K562 (cell line): ENCODE results near the gene TARBP1. TPM values are rescaled to one million over a fixed set of nuclear protein-coding genes. Genes with fewer than 3 reads are reported as not detected.
A peak's percentile ranks its signal among the peaks of the same experiment; 100 is the strongest.

Experiments used
- CCAR2 ChIP-seq: fragments of 200-400 bp; formaldehyde crosslinking; IDR thresholded peaks from 2 replicates; pipeline ENCODE4 v1.6.1; 2017; ENCODE audit warnings: mild to moderate bottlenecking, low read depth, low read length
- DMBX1 ChIP-seq: fragments of 250-450 bp; sonication (Bioruptor Pico); IDR thresholded peaks from 2 replicates; pipeline ENCODE4 v1.8.0; 2022; ENCODE audit warnings: inconsistent platforms, mild to moderate bottlenecking, moderate library complexity, borderline replicate concordance
- ELF4 ChIP-seq: fragments of 450-650 bp; formaldehyde crosslinking; IDR thresholded peaks from 2 replicates; pipeline ENCODE4 v1.4.0; 2022; ENCODE audit warnings: missing genetic modification characterization
- FOSL1 ChIP-seq: fragments of 200-800 bp; sonication (Bioruptor generic); conservative IDR thresholded peaks from 2 replicates; pipeline ENCODE4 v1.6.1; 2016; ENCODE audit warnings: missing genetic modification characterization, missing compliant biosample characterization
- FOXJ2 ChIP-seq: fragments of 200-800 bp; sonication (Bioruptor generic); IDR thresholded peaks from 2 replicates; pipeline ENCODE4 v1.6.1; 2016; ENCODE audit warnings: missing genetic modification characterization, missing compliant biosample characterization
- FOXM1 ChIP-seq, 2 experiments: fragments of 450-650 bp in 1 of 2; sonication (generic) in 1 of 2; formaldehyde crosslinking in 1 of 2; IDR thresholded peaks; 2 replicates each; pipeline versions ENCODE4 v1.6.1 to v1.9.0; 2017 to 2022; ENCODE audit warnings: low read depth in 2 of 2, mild to moderate bottlenecking in 2 of 2, missing genetic modification reagents in 1 of 2, moderate library complexity in 1 of 2
- HOXB6 ChIP-seq: fragments of 250-450 bp; sonication (Bioruptor Pico); IDR thresholded peaks from 2 replicates; pipeline ENCODE4 v1.5.1; 2022; ENCODE audit warnings: mild to moderate bottlenecking, borderline replicate concordance
- HSF4 ChIP-seq: fragments of 250-450 bp; sonication (Bioruptor Pico); IDR thresholded peaks from 2 replicates; pipeline ENCODE4 v2.1.2; 2022; ENCODE audit warnings: mild to moderate bottlenecking, moderate library complexity, borderline replicate concordance
- MCM7 ChIP-seq, 2 experiments: fragments of 450-650 bp; IDR thresholded peaks; 2 replicates each; pipeline ENCODE4 v1.6.1; 2016 to 2018
- MYBL2 ChIP-seq, 2 experiments: fragments of 450-650 bp in 1 of 2; sonication (generic) in 1 of 2; formaldehyde crosslinking in 1 of 2; IDR thresholded peaks; 2 replicates each; pipeline versions ENCODE4 v1.6.1 to v1.8.1; 2017 to 2022; ENCODE audit warnings: borderline replicate concordance in 1 of 2, inconsistent platforms in 1 of 2, low read depth in 1 of 2, mild to moderate bottlenecking in 1 of 2, missing genetic modification reagents in 1 of 2, moderate library complexity in 1 of 2
- MYC ChIP-seq, 2 experiments: fragments of 250-450 bp in 1 of 2; sonication (Bioruptor Pico) in 1 of 2; IDR thresholded peaks; 2 replicates each; pipeline versions ENCODE4 v1.5.1 to v1.6.1; 2012 to 2021; ENCODE audit warnings: low read depth in 2 of 2, borderline replicate concordance in 1 of 2, improper control_type of control experiment in 1 of 2, low read length in 1 of 2, mild to moderate bottlenecking in 1 of 2, moderate library complexity in 1 of 2
- NCOA4 ChIP-seq: fragments of 450-650 bp; IDR thresholded peaks from 2 replicates; pipeline ENCODE4 v1.6.1; 2018; ENCODE audit warnings: mild to moderate bottlenecking; ENCODE audit not compliant: partially characterized antibody
- PHF21A ChIP-seq: fragments of 450-650 bp; IDR thresholded peaks from 2 replicates; pipeline ENCODE4 v1.6.1; 2017; ENCODE audit warnings: low read depth, borderline replicate concordance
- SMARCE1 ChIP-seq: fragments of 450-650 bp; IDR thresholded peaks from 2 replicates; pipeline ENCODE4 v1.7.1; 2016; ENCODE audit warnings: mild to moderate bottlenecking
- TAF9B ChIP-seq: fragments of 450-650 bp; IDR thresholded peaks from 2 replicates; pipeline ENCODE4 v1.6.1; 2018; ENCODE audit warnings: mild to moderate bottlenecking; ENCODE audit not compliant: partially characterized antibody
- TRIM24 ChIP-seq, 2 experiments: fragments of 450-650 bp; IDR thresholded peaks; 2 replicates each; pipeline ENCODE4 v1.6.1; 2016
- WHSC1 ChIP-seq: IDR thresholded peaks from one replicate; pipeline ENCODE4 v1.6.1; 2012; ENCODE audit warnings: low read length, control low read depth, inconsistent platforms
- ZFPM2 ChIP-seq: fragments of 250-450 bp; sonication (Bioruptor Pico); IDR thresholded peaks from 2 replicates; pipeline ENCODE4 v1.5.1; 2022; ENCODE audit warnings: mild to moderate bottlenecking
- ZNF175 ChIP-seq: fragments of 200-800 bp; sonication (Bioruptor generic); IDR thresholded peaks from 2 replicates; pipeline ENCODE4 v1.6.1; 2016; ENCODE audit warnings: low read depth, mild to moderate bottlenecking, missing genetic modification characterization, missing compliant biosample characterization
- ZNF263 ChIP-seq: sonication (generic); formaldehyde crosslinking; IDR thresholded peaks from 2 replicates; pipeline ENCODE4 v1.8.0; 2022; ENCODE audit warnings: mild to moderate bottlenecking, missing genetic modification reagents, borderline replicate concordance
- ZNF75A ChIP-seq: fragments of 450-650 bp; formaldehyde crosslinking; IDR thresholded peaks from 2 replicates; pipeline ENCODE4 v1.4.0; 2020; ENCODE audit warnings: mild to moderate bottlenecking
- polyA plus RNA-seq, 8 experiments: library from polyadenylated mRNA; depleted of rRNA in 4 of 8; stranded (reverse) in 5 of 8; unstranded in 3 of 8; fragments of >200 nt; fragmentation: Nextera tagmentation in 2 of 8; fragmentation: Illumina TruSeq in 1 of 8; extraction: Ambion mirVana in 2 of 8; extraction: Trizol in 1 of 8; gene quantifications; 2 replicates each; pipeline versions ENCODE4 v1.2.1 to v1.2.3, GENCODE V29; 2011 to 2014; ENCODE audit warnings: inconsistent platforms in 1 of 8, missing spikeins in 1 of 8
- total RNA-seq, 7 experiments: library from RNA; depleted of rRNA in 6 of 7; stranded (reverse); fragments of >200 nt in 6 of 7; fragmentation: Illumina TruSeq in 2 of 7; extraction: Trizol in 2 of 7; gene quantifications; 2 replicates each; pipeline versions ENCODE4 v1.2.1 to v1.2.3, GENCODE V29; 2011 to 2021; ENCODE audit warnings: low replicate concordance in 1 of 7
- TF ChIP-seq, protein P1 (sequence below): fragments of 250-450 bp; sonication (Bioruptor Pico); IDR thresholded peaks from 2 replicates; pipeline ENCODE4 v1.4.0; 2020
- TF ChIP-seq, protein P2 (sequence below): fragments of 250-450 bp; sonication (Bioruptor Pico); IDR thresholded peaks from 2 replicates; pipeline ENCODE4 v1.6.1; 2021; ENCODE audit warnings: mild to moderate bottlenecking

The TARBP1 gene
- total and polyA plus RNA-seq, 9 of the 15 experiments (the other 6 are each of a cell fraction or from before 2014, with no cell fraction given) = 8.8 to 48.0 (median 22.9) TPM

DNA sequence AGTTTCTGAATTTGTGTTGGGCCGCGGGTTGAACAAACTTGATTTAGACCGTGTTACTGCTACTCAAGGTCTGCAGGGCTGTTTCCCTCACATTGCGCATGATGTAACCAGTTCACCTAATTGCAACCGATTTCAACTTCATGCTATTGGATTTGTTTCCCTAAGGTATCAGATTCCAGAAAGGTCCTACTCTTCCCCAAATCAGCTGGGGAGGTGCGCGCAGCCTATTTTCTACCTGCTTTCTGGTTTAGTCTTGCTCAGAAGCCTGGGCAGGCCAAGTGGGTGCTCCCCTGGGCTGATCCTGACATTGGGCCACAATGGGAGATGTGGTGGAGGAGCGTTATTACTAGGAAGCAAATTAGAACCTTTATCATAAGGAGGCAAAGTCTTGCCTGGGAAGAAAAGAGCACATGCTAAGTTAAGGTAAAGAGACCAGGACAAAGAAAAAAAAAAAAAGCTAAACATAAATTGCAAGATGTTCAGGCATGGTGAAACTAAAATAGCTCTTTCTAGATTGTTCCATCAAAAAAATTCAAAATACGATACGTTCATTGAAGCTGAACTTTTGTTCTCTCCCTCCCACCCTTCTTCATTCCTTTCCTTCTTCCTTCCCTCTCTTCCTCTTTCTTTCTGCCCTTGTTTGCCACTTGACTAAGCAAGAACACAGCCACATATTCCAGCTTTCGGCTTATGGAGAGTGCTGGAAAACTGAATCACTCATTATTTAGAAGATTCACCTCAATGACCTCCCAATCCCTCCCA lies 28.8 kb upstream of the TARBP1 start (continued):
- TF ChIP-seq, protein P1, sequence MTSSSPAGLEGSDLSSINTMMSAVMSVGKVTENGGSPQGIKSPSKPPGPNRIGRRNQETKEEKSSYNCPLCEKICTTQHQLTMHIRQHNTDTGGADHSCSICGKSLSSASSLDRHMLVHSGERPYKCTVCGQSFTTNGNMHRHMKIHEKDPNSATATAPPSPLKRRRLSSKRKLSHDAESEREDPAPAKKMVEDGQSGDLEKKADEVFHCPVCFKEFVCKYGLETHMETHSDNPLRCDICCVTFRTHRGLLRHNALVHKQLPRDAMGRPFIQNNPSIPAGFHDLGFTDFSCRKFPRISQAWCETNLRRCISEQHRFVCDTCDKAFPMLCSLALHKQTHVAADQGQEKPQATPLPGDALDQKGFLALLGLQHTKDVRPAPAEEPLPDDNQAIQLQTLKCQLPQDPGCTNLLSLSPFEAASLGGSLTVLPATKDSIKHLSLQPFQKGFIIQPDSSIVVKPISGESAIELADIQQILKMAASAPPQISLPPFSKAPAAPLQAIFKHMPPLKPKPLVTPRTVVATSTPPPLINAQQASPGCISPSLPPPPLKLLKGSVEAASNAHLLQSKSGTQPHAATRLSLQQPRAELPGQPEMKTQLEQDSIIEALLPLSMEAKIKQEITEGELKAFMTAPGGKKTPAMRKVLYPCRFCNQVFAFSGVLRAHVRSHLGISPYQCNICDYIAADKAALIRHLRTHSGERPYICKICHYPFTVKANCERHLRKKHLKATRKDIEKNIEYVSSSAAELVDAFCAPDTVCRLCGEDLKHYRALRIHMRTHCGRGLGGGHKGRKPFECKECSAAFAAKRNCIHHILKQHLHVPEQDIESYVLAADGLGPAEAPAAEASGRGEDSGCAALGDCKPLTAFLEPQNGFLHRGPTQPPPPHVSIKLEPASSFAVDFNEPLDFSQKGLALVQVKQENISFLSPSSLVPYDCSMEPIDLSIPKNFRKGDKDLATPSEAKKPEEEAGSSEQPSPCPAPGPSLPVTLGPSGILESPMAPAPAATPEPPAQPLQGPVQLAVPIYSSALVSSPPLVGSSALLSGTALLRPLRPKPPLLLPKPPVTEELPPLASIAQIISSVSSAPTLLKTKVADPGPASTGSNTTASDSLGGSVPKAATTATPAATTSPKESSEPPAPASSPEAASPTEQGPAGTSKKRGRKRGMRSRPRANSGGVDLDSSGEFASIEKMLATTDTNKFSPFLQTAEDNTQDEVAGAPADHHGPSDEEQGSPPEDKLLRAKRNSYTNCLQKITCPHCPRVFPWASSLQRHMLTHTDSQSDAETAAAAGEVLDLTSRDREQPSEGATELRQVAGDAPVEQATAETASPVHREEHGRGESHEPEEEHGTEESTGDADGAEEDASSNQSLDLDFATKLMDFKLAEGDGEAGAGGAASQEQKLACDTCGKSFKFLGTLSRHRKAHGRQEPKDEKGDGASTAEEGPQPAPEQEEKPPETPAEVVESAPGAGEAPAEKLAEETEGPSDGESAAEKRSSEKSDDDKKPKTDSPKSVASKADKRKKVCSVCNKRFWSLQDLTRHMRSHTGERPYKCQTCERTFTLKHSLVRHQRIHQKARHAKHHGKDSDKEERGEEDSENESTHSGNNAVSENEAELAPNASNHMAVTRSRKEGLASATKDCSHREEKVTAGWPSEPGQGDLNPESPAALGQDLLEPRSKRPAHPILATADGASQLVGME (CRISPR knock-in tag) = no peak
- TF ChIP-seq DMBX1 (CRISPR knock-in tag) = peak; percentile 78
- TF ChIP-seq ZNF175 = no peak
- TF ChIP-seq MCM7 (IDR thresholded peaks at IDR 0.05) = no peak
- no peak for TF ChIP-seq CCAR2
- no peak for TF ChIP-seq TAF9B
- TF ChIP-seq TRIM24 (IDR thresholded peaks at IDR 0.05) = peak; percentile 60 to 75; a peak in 2 of 4 replicates
- TF ChIP-seq MYC (IDR thresholded peaks at IDR 0.05; ENCODE audit: low read depth, low read length) = peak; percentile 68
- no peak for TF ChIP-seq MYC (CRISPR knock-in tag; IDR thresholded peaks at IDR 0.05; ENCODE audit: borderline replicate concordance, low read depth)
- no peak for TF ChIP-seq ZFPM2 (CRISPR knock-in tag)
- TF ChIP-seq, protein P2, sequence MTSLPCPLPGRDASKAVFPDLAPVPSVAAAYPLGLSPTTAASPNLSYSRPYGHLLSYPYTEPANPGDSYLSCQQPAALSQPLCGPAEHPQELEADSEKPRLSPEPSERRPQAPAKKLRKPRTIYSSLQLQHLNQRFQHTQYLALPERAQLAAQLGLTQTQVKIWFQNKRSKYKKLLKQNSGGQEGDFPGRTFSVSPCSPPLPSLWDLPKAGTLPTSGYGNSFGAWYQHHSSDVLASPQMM (CRISPR knock-in tag) = no peak
- TF ChIP-seq ZNF263 = no peak
- no peak for TF ChIP-seq FOXJ2 (tag)
- TF ChIP-seq SMARCE1 = no peak
- no peak for TF ChIP-seq FOXM1 (IDR thresholded peaks at IDR 0.05; ENCODE audit: low read depth)
- no peak for TF ChIP-seq FOXM1 (CRISPR knock-in tag; IDR thresholded peaks at IDR 0.05; ENCODE audit: low read depth)
- TF ChIP-seq HSF4 = no peak
- no peak for TF ChIP-seq HOXB6
- no peak for TF ChIP-seq NCOA4
- no peak for TF ChIP-seq PHF21A
- no peak for TF ChIP-seq ZNF75A (CRISPR knock-in tag)
- no peak for TF ChIP-seq MYBL2 (IDR thresholded peaks at IDR 0.05; ENCODE audit: low read depth)
- TF ChIP-seq MYBL2 (CRISPR knock-in tag; IDR thresholded peaks at IDR 0.05; ENCODE audit: borderline replicate concordance) = no peak
- TF ChIP-seq WHSC1 = no peak
- no peak for TF ChIP-seq FOSL1 (tag)
- TF ChIP-seq ELF4 (CRISPR knock-in tag) = no peak
